ENCODE measurements around the gene INPP5D. TPM values are rescaled to one million over a fixed set of nuclear protein-coding genes. Genes with fewer than 3 reads are reported as not detected.
"Not testable (repeated sequence)": the region's sequence is repeated elsewhere in the genome, so short reads cannot be mapped to it uniquely, and the experiment has no call there.

INPP5D gene
- total RNA-seq, 1 donor from 2014 or later: 14.7 TPM

DNA sequence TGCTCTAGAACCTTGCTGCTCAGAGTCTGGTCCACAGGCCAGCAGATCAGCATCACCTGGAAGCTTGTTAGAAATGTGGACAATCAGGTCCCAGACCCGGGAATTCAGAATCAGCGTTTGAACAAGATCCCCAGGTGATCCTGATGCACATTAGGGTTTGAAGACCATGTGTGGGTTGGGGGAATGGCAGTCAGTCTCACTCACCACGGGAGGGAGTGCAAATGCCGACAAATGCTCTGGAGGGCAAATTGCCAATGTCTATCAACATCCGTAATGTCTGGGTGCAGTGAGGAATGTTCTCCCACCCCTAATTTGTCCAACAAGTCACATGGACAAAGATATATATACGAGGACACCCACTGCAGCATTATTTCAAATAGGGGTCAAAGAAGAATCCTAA, 34.5 kb downstream of the INPP5D start:
- no peaks in the 10 kb centered on the region for H3K4me1 ChIP-seq (ENCODE audit: insufficient read depth, low read length)
- no peak overlapping the region for H3K4me3 Mint-ChIP-seq (ENCODE audit: unreplicated experiment)
- H3K9ac ChIP-seq (ENCODE audit: low read length): no peak overlapping the region
- peaks cover 14% of the 10 kb centered on the region for H3K27me3 Mint-ChIP-seq (ENCODE audit: low read depth, unreplicated experiment)
- no peaks in the 10 kb centered on the region for H3K36me3 Mint-ChIP-seq (ENCODE audit: low read depth, unreplicated experiment)
- no peak overlapping the region for H3K27ac ChIP-seq (ENCODE audit: low read depth, low read length)
- H3K4me3 ChIP-seq (ENCODE audit: insufficient read depth, low read depth, low read length): no peak overlapping the region
- H3K9me3 Mint-ChIP-seq (ENCODE audit: unreplicated experiment): peaks cover 2% of the 10 kb centered on the region
- no peaks in the 10 kb centered on the region for H3K4me1 Mint-ChIP-seq (ENCODE audit: low read depth, unreplicated experiment)
- DNase-seq (ENCODE audit: low read depth) (no peak), FAIRE-seq (no peak)
- no peak overlapping the region for H3K4me2 ChIP-seq (ENCODE audit: low read length)
- no peaks in the 10 kb centered on the region for H3K36me3 ChIP-seq (ENCODE audit: insufficient read depth, low read length)
- H3K9me3 ChIP-seq (ENCODE audit: insufficient read depth, low read depth, low read length): no peaks in the 10 kb centered on the region
- TF ChIP-seq, protein P1, sequence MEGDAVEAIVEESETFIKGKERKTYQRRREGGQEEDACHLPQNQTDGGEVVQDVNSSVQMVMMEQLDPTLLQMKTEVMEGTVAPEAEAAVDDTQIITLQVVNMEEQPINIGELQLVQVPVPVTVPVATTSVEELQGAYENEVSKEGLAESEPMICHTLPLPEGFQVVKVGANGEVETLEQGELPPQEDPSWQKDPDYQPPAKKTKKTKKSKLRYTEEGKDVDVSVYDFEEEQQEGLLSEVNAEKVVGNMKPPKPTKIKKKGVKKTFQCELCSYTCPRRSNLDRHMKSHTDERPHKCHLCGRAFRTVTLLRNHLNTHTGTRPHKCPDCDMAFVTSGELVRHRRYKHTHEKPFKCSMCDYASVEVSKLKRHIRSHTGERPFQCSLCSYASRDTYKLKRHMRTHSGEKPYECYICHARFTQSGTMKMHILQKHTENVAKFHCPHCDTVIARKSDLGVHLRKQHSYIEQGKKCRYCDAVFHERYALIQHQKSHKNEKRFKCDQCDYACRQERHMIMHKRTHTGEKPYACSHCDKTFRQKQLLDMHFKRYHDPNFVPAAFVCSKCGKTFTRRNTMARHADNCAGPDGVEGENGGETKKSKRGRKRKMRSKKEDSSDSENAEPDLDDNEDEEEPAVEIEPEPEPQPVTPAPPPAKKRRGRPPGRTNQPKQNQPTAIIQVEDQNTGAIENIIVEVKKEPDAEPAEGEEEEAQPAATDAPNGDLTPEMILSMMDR (IDR thresholded peaks at IDR 0.05; ENCODE audit: insufficient read depth, low read depth, low read length): no peak
- no peak for TF ChIP-seq EZH2 (IDR thresholded peaks at IDR 0.05; ENCODE audit: insufficient read depth, low read length)
- peaks cover 8% of the 10 kb centered on the region for H3K27me3 ChIP-seq (ENCODE audit: insufficient read depth, low read length)
- no peak overlapping the region for H2AFZ ChIP-seq (ENCODE audit: low read depth, low read length)
- H4K20me1 ChIP-seq (ENCODE audit: insufficient read depth, low read length): no peaks in the 10 kb centered on the region
- no peaks in the 10 kb centered on the region for H3K79me2 ChIP-seq (ENCODE audit: insufficient read depth, low read length)
- no peak overlapping the region for H3K27ac Mint-ChIP-seq (ENCODE audit: unreplicated experiment)

DNA sequence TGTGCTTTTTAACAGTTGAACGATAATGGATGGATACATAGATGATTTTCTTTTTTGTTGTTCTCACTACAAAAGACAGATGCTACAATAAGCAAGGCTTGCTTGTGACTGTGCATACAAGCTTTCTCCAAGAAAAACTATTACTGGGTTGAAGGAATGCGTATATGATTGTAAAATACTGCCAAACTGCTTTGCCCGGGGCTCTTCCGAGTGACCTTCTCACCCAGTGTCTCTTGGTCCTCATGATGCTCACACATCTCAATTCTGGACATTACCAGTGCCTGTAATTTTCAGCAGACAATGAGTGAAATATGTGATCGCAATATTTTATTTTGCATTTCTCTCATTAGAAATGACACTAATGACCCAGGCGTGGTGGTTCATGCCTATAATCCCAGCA, 35.9 kb downstream of the INPP5D start:
- Mint-ChIP-seq H3K27me3 (ENCODE audit: low read depth, unreplicated experiment) (peaks cover 13% of the 10 kb centered on the region), H3K27ac (ENCODE audit: unreplicated experiment) (no peak overlapping the region), H3K9me3 (ENCODE audit: unreplicated experiment) (no peaks in the 10 kb centered on the region), H3K4me1 (ENCODE audit: low read depth, unreplicated experiment) (no peaks in the 10 kb centered on the region), H3K4me3 (ENCODE audit: unreplicated experiment) (no peak overlapping the region), H3K36me3 (ENCODE audit: low read depth, unreplicated experiment) (no peaks in the 10 kb centered on the region)
- TF ChIP-seq, protein P1 (IDR thresholded peaks at IDR 0.05; ENCODE audit: insufficient read depth, low read depth, low read length): no peak
- no peak for TF ChIP-seq EZH2 (IDR thresholded peaks at IDR 0.05; ENCODE audit: insufficient read depth, low read length)
- H2AFZ ChIP-seq (ENCODE audit: low read depth, low read length): no peak overlapping the region
- H3K27me3 ChIP-seq (ENCODE audit: insufficient read depth, low read length): peaks cover 8% of the 10 kb centered on the region
- H3K79me2 ChIP-seq (ENCODE audit: insufficient read depth, low read length): no peaks in the 10 kb centered on the region
- H3K4me1 ChIP-seq (ENCODE audit: insufficient read depth, low read length): no peaks in the 10 kb centered on the region
- no peaks in the 10 kb centered on the region for H4K20me1 ChIP-seq (ENCODE audit: insufficient read depth, low read length)
- H3K4me3 ChIP-seq (ENCODE audit: insufficient read depth, low read depth, low read length): no peak overlapping the region
- no peaks in the 10 kb centered on the region for H3K9me3 ChIP-seq (ENCODE audit: insufficient read depth, low read depth, low read length)
- no peak overlapping the region for H3K4me2 ChIP-seq (ENCODE audit: low read length)
- no peak for FAIRE-seq
- H3K36me3 ChIP-seq (ENCODE audit: insufficient read depth, low read length): no peaks in the 10 kb centered on the region
- no peak overlapping the region for H3K27ac ChIP-seq (ENCODE audit: low read depth, low read length)
- H3K9ac ChIP-seq (ENCODE audit: low read length): no peak overlapping the region
- no peak for DNase-seq (ENCODE audit: low read depth)

DNA sequence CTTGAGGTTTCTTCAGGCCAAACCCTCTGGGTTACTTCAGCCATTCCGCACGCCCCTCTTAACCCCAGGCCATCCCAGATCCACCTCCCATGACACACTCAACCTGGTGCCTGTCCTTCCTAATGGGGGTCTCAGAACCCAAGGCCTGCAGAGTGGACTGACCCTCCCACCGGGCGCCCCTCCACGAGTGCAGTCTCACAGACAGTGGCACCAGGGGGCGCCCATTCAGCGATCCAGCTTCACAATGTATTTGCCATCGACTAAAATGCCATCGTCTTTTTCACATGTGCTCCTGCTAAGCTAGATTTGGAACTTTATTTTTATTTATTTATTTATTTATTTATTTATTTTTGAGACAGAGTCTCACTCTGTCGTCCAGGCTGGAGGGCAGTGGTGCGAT, 38.5 kb downstream of the INPP5D start:
- Histone ChIP-seq H3K27me3 (ENCODE audit: insufficient read depth, low read length) (peaks cover 10% of the 10 kb centered on the region), H3K9ac (ENCODE audit: low read length) (no peak overlapping the region), H3K27ac (ENCODE audit: low read depth, low read length) (no peak overlapping the region), H3K9me3 (ENCODE audit: insufficient read depth, low read depth, low read length) (no peaks in the 10 kb centered on the region), H4K20me1 (ENCODE audit: insufficient read depth, low read length) (no peaks in the 10 kb centered on the region), H3K4me2 (ENCODE audit: low read length) (no peak overlapping the region), H3K36me3 (ENCODE audit: insufficient read depth, low read length) (no peaks in the 10 kb centered on the region), H3K4me3 (ENCODE audit: insufficient read depth, low read depth, low read length) (no peak overlapping the region), H3K4me1 (ENCODE audit: insufficient read depth, low read length) (no peaks in the 10 kb centered on the region), H2AFZ (ENCODE audit: low read depth, low read length) (no peak overlapping the region), H3K79me2 (ENCODE audit: insufficient read depth, low read length) (no peaks in the 10 kb centered on the region)
- no peak overlapping the region for H3K4me3 Mint-ChIP-seq (ENCODE audit: unreplicated experiment)
- no peak for FAIRE-seq
- H3K9me3 Mint-ChIP-seq (ENCODE audit: unreplicated experiment): no peaks in the 10 kb centered on the region
- DNase-seq (ENCODE audit: low read depth): no peak
- H3K4me1 Mint-ChIP-seq (ENCODE audit: low read depth, unreplicated experiment): no peaks in the 10 kb centered on the region
- no peaks in the 10 kb centered on the region for H3K36me3 Mint-ChIP-seq (ENCODE audit: low read depth, unreplicated experiment)
- no peak overlapping the region for H3K27ac Mint-ChIP-seq (ENCODE audit: unreplicated experiment)
- H3K27me3 Mint-ChIP-seq (ENCODE audit: low read depth, unreplicated experiment): peaks cover 16% of the 10 kb centered on the region
- no peak for TF ChIP-seq EZH2 (IDR thresholded peaks at IDR 0.05; ENCODE audit: insufficient read depth, low read length)
- TF ChIP-seq, protein P1 (IDR thresholded peaks at IDR 0.05; ENCODE audit: insufficient read depth, low read depth, low read length): peak; percentile 6

DNA sequence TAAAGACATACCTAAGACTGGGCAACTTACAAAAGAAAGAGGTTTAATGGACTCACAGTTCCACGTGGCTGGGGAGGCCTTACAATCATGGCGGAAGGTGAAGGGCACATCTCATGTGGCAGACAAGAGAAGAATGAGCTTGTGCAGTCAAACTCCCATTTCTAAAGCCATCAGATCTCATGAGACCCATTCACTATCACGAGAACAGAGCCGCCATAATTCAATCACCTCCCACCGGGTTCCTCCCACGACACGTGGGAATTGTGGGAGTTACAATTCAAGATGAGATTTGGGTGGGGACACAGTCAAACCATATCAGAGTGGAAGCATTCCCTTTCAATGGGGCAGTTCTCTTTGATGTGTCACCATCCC, 39.7 kb downstream of the INPP5D start:
- H3K4me3 ChIP-seq (ENCODE audit: insufficient read depth, low read depth, low read length); H3K4me3 Mint-ChIP-seq (ENCODE audit: unreplicated experiment); H4K20me1 ChIP-seq (ENCODE audit: insufficient read depth, low read length); H3K27ac ChIP-seq (ENCODE audit: low read depth, low read length); H3K79me2 ChIP-seq (ENCODE audit: insufficient read depth, low read length); H3K27ac Mint-ChIP-seq (ENCODE audit: unreplicated experiment); H3K36me3 Mint-ChIP-seq (ENCODE audit: low read depth, unreplicated experiment); H3K9me3 Mint-ChIP-seq (ENCODE audit: unreplicated experiment); FAIRE-seq; H3K4me1 Mint-ChIP-seq (ENCODE audit: low read depth, unreplicated experiment); H3K4me1 ChIP-seq (ENCODE audit: insufficient read depth, low read length); H3K4me2 ChIP-seq (ENCODE audit: low read length); H2AFZ ChIP-seq (ENCODE audit: low read depth, low read length); H3K36me3 ChIP-seq (ENCODE audit: insufficient read depth, low read length); H3K27me3 ChIP-seq (ENCODE audit: insufficient read depth, low read length); H3K9me3 ChIP-seq (ENCODE audit: insufficient read depth, low read depth, low read length); DNase-seq (ENCODE audit: low read depth); H3K9ac ChIP-seq (ENCODE audit: low read length): not testable (repeated sequence)
- H3K27me3 Mint-ChIP-seq (ENCODE audit: low read depth, unreplicated experiment): peaks cover 21% of the 10 kb centered on the region
